DMS79 treated with DMSO at 0.1 percent for 48 hours (cell line): ENCODE measurements around the gene ACAP2.
A peak's percentile ranks its signal among the peaks of the same experiment; 100 is the strongest.

Experiments used
- DNase-seq: peaks from one replicate; lab custom pipeline; 2025; lab: John Stamatoyannopoulos, UW

Gene ACAP2

DNA sequence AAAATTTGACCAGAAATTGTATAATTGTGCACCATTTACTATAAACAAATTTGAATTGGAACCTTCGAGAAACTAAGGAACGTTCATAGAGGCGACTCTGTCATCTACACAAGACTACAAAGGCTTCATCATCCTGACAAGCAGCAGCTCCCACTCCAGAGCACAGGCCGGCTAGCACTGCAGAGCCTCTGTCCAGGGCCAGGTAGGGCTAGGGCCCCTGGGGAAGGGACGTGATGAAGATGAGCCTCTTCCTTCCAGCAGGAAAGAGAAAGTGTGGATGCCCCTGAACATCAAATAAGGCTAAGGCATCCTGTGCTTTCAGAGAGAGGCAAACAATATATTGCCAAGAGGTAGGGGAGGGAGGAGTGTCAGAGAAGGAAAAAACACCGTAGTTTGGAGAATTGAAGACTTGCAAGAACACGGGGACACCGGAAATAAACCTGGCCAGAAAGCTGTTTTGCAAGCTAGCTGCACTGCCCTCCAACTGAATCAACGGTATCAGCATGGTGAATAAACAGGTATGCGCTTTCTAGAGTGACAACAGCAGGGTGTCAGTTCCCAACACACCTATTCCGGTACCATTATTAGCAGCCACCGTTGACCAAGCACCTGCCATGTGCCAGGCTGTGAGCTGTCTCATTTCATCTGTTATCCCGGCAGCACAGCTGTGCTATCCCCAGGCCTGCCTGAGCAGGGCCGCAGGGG, 184.2 kb downstream of the ACAP2 start:
- DNase-seq: peak; percentile 76

DNA sequence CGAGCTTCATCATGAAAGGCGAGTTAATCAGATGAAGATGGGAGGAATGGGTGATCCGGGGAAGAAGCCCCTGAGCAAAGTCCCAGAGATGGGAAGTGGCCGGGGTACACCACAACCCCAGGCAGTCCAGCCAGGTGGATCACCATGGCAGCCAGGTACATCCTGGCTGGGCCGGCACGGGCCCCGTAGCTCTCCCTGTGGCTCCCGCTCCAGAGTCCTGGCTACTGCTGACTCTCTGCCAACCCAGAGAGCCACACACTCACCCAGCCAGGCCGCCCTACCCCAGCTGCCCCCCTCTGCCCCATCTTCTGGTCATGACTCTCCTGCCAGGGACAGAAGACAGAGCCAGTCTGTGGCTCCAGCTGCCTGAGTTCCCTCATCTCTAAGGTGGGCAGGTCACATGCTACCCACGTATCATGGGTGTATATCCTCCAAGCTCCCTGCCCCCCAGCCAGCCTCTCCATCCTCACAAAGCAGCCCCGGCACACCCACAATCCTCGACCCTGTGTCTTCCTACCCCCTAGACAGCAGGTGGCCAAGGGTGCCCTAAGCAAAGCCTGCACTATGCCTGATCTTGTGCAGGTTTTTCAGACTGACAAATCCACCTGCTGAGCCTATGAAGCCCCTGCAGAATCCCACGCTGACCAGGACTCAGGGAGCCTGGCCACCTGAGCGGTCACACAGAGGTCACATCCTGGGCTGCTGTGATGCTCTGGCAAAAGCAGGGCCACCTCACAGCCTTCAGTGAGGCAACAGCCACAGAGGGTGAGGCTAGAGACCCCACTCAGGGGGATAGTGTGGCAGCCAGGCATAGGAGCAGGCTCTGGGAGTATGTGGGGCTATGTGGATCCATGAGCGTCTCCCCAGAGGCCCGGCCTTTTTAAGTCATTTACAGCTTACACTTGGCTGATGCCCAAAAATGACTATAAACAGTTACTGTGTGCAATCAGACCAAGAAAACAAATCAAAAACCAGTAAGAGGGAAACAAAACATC, 185.1 kb downstream of the ACAP2 start:
- DNase-seq: no peak

DNA sequence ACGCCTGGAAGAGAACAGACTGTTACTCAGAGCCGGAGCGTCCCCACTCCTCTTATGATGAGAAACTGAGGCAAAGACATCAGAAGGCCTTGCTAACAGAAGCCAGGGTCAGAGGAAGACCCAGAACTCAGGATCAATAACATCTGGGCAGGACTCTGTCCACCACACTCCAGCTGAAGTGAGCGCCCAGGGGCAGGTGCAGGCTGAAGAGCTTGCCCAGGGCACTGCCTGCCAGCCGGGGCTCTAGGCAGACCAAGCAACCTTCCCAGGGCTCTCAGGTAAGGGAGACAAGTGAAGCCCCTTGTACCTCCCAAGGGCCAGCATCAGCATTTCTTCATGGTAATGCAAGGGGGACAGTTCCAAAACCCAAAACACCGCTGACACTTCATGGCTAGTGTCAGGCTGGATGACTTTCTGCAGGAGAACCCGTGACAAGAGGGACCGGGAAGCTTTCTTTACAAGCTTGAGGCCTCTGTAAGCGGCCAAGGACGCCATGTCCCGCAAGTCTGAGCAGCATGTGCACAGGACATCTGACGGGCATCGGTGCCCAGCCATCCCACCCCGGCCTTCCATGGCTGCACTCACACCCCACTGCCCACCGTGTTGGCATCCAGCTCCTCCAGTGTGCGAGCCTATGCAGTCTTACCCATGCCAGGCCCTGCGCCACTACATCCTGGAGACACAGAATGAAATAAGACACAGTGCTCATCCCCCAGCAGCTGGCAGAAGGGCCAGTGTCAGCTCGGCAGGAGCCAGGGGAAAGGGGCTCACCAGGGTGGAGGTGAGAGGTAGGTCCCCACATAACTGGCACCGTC, 186.0 kb downstream of the ACAP2 start:
- DNase-seq: no peak

DNA sequence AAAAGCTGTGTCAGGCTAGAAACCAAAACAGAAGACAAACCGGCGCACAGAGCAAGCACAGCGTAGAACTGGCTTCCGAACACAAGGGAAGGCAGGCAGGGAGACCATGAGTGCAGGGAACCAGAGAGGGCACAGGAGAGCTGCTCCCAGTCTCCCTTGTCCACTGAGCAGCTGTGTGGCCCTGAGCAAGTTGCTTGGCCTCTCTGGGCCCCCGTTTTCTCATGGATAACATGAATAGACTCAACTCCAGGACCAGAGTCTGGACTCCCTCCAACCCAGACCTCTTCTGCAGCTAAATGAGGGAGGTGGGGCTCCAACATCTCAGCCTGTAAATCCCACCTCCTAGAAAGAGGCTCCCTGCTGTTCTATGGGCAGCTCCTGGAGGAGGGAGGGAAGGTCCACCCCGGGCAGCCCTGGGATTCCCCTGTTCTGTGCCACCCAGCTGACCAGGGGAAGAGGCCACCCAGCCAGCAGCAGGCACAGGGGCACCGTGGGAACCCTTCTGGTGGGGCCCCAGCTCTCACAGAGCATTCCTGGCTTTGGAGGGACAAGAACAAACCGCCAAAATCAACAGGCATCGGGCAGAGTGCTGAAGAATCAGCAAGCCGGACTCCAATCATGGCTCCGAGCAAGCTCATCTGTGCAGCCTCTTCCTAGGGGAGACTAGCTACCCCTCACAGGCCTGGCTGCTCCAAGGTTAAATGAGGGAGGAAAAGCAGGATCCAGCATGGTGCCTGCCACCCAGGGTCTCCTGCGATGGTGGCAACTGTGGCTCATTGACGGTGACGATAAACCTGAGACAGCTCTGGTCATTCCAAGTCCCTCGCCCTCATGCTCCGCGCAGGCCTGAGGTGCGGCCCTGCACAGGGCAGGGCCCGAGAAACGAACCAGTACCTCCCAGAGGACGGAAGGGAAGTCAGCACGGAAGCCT, 187.0 kb downstream of the ACAP2 start:
- DNase-seq: no peak

DNA sequence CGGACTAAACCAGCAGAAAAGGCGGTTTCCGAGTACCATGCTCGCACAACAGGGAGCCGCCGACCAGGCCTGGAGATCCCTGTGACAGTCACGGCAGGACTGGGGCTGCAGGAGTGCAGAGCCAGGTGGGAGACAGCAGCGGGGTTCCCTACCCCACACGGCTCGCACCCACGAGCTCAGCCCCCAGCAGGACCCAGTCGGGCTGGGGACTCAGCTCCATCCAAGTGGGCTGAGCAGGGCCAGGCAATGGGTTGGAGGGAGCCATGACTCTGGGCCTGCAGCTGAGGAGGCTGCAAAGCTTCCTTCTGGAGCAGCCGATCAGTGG, 187.7 kb downstream of the ACAP2 start:
- no peak for DNase-seq

DNA sequence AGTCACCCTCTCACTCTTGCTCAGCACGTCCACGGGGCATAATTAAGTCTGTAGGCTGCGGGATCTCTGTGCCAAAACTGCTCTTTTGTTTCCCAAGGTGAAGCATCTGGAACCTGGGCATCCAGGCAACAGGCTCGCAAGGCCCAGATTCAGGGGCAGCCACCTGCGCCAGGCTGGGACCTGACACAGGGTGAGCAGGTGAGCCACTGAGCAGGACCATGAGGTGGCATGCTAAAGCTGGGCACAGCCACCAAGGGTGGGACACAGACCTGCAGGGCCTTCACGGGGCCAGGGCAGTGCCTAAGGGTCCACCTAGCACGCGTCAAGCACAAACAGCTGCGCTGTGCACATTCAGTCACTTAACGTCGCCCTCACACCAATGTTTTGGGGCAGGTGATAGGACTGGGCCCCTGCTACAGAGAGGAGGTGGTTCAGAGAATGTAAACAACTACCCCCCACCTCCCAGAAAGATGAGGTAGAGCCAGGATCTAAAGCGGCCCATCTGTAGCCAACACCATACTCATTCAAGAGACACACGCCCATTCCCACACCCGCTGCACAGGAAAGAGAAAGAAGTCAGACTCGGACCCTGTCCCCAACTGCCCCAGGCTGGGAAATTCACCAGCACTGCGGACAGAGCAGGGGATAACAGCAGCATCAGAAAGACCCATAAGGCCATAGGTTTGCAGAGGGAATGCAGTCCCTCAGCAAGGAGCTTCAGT, 188.2 kb downstream of the ACAP2 start:
- no peak for DNase-seq

DNA sequence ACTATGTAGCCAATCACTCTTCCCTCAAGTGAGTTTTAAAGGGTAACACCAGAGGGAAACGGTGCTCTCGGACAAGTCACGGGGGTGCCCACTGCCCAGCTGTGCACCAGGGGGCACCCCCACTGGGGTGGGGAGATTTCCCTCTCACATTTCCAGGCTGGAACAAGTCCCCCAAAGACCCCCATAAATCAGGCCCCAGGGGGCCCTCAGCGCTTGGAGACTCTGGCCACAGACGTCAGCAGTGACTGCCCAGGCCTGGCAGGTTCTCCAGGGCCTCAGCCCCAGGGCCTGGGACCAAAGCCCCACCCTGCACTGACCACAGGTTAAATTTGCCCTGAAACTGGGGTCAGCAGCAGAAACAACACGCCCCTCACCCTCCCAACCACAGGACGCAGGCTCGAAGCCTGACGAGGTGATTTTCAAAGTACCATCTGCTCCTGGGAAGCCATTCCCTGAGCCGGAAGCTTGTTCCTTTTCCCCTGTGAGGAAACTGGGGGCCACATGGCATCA, 188.8 kb downstream of the ACAP2 start:
- DNase-seq: no peak

DNA sequence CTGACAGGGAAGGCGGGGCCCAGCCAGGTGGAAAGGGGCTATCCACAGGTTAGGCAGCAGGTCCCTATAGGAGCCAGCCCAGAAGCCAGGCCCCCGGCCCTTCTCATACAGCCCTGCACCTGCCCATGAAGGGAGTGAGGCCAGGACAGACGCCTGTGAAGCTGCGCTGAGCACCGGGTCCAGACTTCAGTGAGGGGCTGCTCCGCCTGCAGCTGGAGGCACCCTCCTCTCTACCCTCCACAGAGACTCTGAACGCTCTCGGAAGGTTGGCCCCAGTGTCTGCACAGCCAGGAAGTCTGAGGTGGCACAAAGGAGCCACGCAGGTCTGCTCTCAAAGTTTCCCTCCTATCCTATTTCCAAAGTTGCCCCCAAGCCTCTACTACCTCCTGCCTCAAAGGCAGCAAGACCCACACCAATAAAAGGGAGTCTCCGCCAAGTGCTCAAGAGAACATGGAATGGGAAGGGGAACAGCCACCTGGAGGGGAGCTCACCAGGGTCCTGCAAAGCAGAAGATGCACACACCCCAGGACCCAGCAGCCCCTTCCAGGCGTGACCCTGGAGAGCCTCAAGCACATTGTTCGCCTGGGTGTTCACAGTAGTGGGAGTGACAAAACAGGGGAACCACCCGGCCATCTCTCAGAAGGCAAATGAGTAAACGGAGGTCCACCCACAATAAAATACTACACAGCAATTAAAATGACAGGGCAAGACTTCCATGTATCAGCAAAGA, 191.3 kb downstream of the ACAP2 start:
- DNase-seq: no peak

DNA sequence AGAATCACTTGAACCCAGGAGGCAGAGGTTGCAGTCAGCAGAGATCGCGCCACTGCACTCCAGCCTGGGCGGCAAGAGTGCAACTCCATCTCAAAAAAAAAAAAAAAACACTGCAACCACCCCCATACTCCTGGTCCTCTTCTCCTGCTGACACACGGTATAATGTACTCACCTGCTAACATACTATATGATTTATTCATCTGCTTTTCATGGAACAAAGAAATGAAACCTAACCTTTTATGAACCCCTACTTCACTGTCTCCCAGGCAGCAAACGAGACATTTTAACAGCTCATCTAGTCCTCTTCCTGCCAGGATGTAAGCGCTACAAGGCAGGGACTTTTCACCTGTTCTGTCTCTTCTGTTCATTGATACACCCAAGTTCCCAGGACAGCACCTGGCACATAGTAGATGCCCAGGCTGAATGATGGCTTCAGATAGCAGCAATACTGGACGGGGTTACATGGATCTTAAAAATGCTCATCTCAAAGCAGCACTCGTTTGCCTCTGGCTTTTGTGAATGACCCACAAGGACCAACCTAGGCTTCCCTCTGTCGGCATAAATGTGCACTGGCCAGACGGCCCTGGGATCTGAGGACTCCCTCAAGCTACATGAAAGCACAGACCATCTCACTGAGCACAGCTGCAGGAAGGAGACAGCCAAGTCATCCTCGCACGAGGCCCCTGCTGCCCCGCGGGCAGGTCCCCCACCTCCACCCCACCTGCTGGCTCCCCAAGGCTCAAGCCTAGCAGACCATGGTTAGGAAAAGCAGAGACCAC, 192.2 kb downstream of the ACAP2 start:
- peak; percentile 65 for DNase-seq

DNA sequence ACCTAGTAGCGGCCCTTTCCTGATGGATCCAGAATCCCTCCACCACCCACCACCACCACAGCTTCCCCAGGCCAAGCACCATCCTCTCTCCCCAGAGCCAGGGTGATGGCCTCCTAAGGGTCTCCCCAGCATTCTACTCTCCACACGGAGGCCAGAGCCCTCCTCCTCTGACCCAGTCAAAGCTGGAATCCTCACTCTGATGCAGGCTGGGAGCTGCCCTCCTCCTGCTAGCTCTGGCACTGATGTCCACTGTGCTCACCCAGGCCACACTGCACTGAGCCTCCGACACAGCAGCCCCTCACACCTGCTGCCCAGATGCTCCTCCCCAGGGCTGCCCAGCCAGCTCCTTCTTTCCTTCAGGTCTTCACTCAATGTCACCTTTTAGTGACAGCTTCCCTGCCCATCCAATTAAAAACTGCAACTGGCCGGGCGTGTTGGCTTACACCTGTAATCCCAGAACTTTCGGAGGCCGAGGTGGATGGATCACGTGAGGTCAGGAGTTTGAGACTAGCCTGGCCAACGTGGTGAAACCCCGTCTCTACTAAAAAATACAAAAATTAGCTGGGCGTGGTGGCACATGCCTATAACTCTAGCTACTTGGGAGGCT, 192.9 kb downstream of the ACAP2 start:
- no peak for DNase-seq

DNA sequence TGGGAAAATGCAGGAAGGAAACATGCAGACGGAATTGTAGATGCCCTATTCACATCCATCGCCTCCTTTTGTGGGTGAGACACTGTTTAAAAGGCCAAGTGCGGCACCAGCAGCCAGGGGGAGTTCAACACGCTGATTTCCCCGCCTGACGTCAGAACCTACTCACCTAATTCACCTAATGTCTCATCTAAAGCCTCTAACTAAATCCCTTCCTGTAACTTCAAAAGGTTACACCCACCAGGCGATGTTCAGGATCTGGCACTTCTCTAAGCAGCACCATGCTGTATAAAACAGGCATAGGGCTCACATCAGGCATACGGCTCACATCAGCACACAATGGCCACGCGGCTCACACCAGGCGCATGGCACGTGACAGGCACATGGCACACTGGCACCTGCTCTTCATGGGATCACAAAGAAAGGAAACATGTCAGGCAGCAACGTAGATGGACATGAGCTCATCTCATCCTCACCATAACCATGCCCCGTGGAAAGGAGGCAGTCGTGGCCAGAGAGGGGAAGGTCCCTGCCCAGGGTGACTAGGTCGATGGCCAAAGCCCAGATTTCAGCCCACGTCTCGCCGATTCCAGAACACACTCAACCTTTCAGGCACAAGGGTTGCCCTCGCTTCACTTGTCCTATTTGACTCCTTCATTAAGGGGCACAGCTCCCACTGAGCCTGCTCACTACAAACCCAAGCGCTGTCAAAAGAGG, 193.6 kb downstream of the ACAP2 start:
- DNase-seq: no peak

DNA sequence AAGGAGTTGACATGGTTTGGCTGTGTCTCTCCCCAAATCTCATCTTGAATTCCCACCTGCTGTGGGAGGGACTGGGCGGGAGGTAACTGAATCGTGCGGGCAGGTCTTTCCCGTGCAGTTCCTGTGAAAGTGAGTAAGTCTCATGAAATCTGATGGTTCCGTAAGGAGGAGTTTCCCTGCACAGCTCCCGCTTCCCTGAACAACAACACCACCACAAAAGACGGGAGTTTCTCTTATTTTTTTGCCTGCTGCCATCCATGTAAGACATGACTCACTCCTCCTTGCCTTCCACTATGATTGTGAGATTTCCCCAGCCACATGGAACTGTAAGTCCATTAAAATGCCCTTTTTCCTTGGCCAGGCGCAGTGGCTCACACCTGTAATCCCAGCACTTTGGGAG, 194.5 kb downstream of the ACAP2 start:
- DNase-seq: no peak

DNA sequence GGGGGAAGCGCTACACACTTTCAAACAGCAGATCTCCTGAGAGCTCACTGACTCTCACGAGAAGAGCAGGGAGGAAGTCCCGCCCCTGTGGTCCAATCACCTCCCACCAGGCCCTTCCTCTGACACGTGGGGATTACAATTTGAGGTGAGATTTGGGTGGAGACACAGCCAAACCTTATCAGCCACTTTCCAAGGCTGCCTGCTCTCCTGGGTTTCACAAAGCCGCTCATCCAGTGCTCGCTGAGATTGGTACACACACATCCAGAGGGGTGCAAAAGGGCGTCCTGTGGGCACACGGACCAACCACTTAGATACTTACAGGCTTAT, 195.0 kb downstream of the ACAP2 start:
- no peak for DNase-seq

DNA sequence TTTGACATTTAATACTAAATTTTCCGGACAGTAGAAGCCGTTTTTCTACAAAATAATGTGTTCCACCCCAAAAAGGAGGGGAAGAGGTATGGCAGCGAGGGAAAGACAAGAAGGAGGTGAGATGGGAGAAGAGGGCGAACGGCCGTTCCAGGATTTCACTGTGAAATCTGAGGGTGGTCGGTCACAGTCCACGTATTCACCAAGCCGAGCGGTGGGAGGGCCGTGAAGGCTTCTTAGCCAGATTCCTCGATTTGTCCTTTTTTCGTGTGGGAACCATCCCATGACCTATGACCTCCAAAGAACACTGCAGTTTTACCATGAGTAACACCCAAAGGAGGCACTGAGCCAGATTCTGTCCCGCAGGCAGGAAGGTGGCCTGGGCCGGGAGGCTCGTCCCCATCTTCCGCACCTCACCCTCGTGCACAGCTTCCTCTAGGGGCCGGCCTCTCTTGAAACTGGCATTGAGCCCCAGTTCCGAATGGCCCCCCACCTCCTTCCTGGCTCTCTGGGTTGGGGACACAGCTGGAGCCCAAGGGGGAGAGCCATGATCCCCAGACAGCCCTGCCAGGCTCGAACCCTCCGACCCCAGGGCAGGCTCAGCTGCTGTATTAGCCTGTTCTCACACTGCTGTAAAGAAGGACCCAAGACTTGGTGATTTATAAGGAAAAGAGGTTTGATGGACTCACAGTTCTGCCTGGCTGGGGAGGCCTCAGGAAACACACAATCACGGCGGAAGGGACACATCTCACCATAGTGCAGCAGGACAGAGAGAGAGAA, 195.5 kb downstream of the ACAP2 start:
- DNase-seq: no peak

DNA sequence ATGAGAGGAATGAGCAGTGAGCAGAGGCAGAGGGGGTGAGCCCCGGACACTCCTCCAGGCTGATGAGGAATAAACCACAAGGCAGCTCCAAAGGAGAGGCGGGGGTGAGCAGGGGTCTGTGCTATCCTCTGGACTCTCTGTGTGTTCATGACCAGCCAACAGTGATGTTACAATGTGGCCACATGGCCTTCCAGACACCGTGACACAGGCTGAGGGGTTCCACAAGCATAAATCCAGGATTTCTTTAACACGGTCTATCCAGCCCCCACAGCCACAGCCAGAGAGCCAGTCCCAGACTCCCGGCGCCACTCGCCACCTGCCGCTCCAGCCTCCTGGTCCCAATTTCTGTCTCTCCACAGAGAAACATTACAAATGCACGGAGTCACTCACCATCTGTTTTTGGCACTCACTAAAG, 196.2 kb downstream of the ACAP2 start:
- DNase-seq: no peak

DNA sequence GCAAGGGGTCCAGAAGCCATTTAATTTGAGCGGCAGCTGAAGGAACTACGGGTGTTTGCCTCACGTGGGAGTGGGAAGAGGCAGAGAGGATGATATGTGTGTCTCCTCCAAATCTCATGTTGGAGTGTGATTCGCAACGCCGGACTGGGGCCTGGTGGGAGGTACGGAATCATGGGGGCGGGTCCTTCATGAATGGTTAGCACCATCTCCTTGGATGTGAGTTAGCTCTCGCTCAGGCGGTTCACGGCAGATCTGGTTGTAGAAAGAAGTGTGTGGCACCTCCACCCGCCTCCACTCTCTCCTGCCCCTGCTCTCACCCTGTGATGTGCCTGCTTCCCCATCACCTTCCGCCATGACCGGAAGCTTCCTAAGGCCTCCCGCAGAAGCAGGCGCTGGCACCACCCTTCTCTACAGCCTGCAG, 197.3 kb downstream of the ACAP2 start:
- no peak for DNase-seq
